Urinary bladder (tissue), 4 donors: Measurements from ENCODE around the gene TUBA1A. TPM values are rescaled to one million over a fixed set of nuclear protein-coding genes. Genes with fewer than 3 reads are reported as not detected.
"Not testable (repeated sequence)": the region's sequence is repeated elsewhere in the genome, so short reads cannot be mapped to it uniquely, and the experiment has no call there.

Source experiments
- DNase-seq: peaks from one replicate; pipeline ENCODE4 v3.0.0-alpha.2; 2015; ENCODE audit errors: extremely low spot score
- H3K27ac ChIP-seq: one replicate; pipeline ENCODE4 v1.5.1; 2013; ENCODE audit warnings: low read depth, mild to moderate bottlenecking, moderate library complexity
- H3K36me3 ChIP-seq: one replicate; pipeline ENCODE4 v1.6.1; 2013; ENCODE audit warnings: mild to moderate bottlenecking, moderate library complexity; ENCODE audit not compliant: insufficient read depth
- H3K4me1 ChIP-seq: one replicate; pipeline ENCODE4 v1.6.1; 2013; ENCODE audit warnings: mild to moderate bottlenecking, moderate library complexity; ENCODE audit not compliant: insufficient read depth
- H3K4me3 ChIP-seq: one replicate; pipeline ENCODE4 v1.5.1; 2013; ENCODE audit warnings: low read depth, low read length
- WGBS: extraction: QIAGEN DNeasy Blood & Tissue Kit; methylation state at CpG from one replicate; pipeline ENCODE4 v1.1.7; 2013; 5-methylcytosine and 5-hydroxymethylcytosine counted together
- polyA plus RNA-seq: library from polyadenylated mRNA; stranded (reverse); fragments of 200-250 nt; gene quantifications from one replicate; pipeline ENCODE4 v1.2.3, GENCODE V29; 2013
- total RNA-seq: library from RNA; depleted of rRNA; stranded (reverse); fragments of >200 nt; gene quantifications from one replicate; pipeline ENCODE4 v1.2.3, GENCODE V29; 2014
- donor health status: healthy with polysubstance abuse.
- donor health status: healthy.

TUBA1A gene
- total and polyA plus RNA-seq, 2 donors = 645 to 683 TPM

GRCh38 chr12:49220972-49221371 is 32.1 kb upstream of the TUBA1A start:
- Histone ChIP-seq H3K27ac (no peak overlapping the region), H3K36me3 (no peaks in the 10 kb centered on the region), H3K4me1 (no peaks in the 10 kb centered on the region), H3K4me3 (no peak overlapping the region)
- no peak for DNase-seq
- 87% methylated on average over 4 of the region's 4 CpGs for WGBS

GRCh38 chr12:49219417-49220026 is 30.6 kb upstream of the TUBA1A start:
- Histone ChIP-seq H3K36me3 (no peaks in the 10 kb centered on the region), H3K4me1 (no peaks in the 10 kb centered on the region), H3K4me3 (no peak overlapping the region), H3K27ac (no peak overlapping the region)
- WGBS = 94% methylated on average over 11 of the region's 11 CpGs
- no peak for DNase-seq

- H3K36me3 ChIP-seq = no peaks in the 10 kb centered on the region
- 91% methylated on average over 9 of the region's 9 CpGs for WGBS
- H3K27ac ChIP-seq = no peak overlapping the region
- no peaks in the 10 kb centered on the region for H3K4me1 ChIP-seq
- H3K4me3 ChIP-seq = no peak overlapping the region
- no peak for DNase-seq
These were observed 23.7 kb upstream of the TUBA1A start for GRCh38 chr12:49212572-49212971.

GRCh38 chr12:49210703-49211102 is 21.8 kb upstream of the TUBA1A start:
- not testable (repeated sequence) for H3K27ac ChIP-seq, H3K4me1 ChIP-seq, H3K4me3 ChIP-seq, DNase-seq, H3K36me3 ChIP-seq
- 95% methylated on average over 7 of the region's 7 CpGs for WGBS

GRCh38 chr12:49208676-49209075 is 19.8 kb upstream of the TUBA1A start:
- Histone ChIP-seq H3K4me1 (no peaks in the 10 kb centered on the region), H3K27ac (no peak overlapping the region), H3K4me3 (no peak overlapping the region), H3K36me3 (no peaks in the 10 kb centered on the region)
- WGBS = 84% methylated on average over 12 of the region's 12 CpGs
- no peak for DNase-seq

GRCh38 chr12:49208146-49208545 is 19.3 kb upstream of the TUBA1A start:
- H3K27ac ChIP-seq = no peak overlapping the region
- H3K36me3 ChIP-seq = no peaks in the 10 kb centered on the region
- DNase-seq = no peak
- no peak overlapping the region for H3K4me3 ChIP-seq
- H3K4me1 ChIP-seq = no peaks in the 10 kb centered on the region
- WGBS = 87% methylated on average over 1 of the region's 1 CpG

GRCh38 chr12:49206389-49206788 is 17.5 kb upstream of the TUBA1A start:
- H3K4me3 ChIP-seq = no peak overlapping the region
- H3K27ac ChIP-seq = no peak overlapping the region
- no peaks in the 10 kb centered on the region for H3K4me1 ChIP-seq
- no peaks in the 10 kb centered on the region for H3K36me3 ChIP-seq
- DNase-seq = no peak

- peak; percentile 72 for DNase-seq
- Histone ChIP-seq H3K27ac (peak overlapping the region; percentile 38), H3K36me3 (no peaks in the 10 kb centered on the region), H3K4me3 (no peak overlapping the region), H3K4me1 (no peaks in the 10 kb centered on the region)
- WGBS = 12% methylated on average over 4 of the region's 4 CpGs
These were observed 12.9 kb upstream of the TUBA1A start for GRCh38 chr12:49201595-49202295.

- H3K36me3 ChIP-seq = no peaks in the 10 kb centered on the region
- peak overlapping the region; percentile 38 for H3K27ac ChIP-seq
- peak; percentile 78 for DNase-seq
These were observed 12.2 kb upstream of the TUBA1A start for GRCh38 chr12:49200919-49201594.

GRCh38 chr12:49198431-49199155 is 9.7 kb upstream of the TUBA1A start:
- WGBS = 51% methylated on average over 11 of the region's 11 CpGs
- Histone ChIP-seq H3K4me1 (no peaks in the 10 kb centered on the region), H3K4me3 (no peak overlapping the region), H3K36me3 (no peaks in the 10 kb centered on the region), H3K27ac (peak overlapping the region; percentile 6)
- no peak for DNase-seq

More at GRCh38 chr12:49200919-49201594, 12.2 kb upstream of the TUBA1A start:
- 3% methylated on average over 4 of the region's 4 CpGs for WGBS
- H3K4me1 ChIP-seq = no peaks in the 10 kb centered on the region
- no peak overlapping the region for H3K4me3 ChIP-seq

GRCh38 chr12:49197256-49197655 is 8.4 kb upstream of the TUBA1A start:
- WGBS = 83% methylated on average over 5 of the region's 5 CpGs
- no peak overlapping the region for H3K4me3 ChIP-seq
- no peak overlapping the region for H3K27ac ChIP-seq
- H3K36me3 ChIP-seq = no peaks in the 10 kb centered on the region
- no peak for DNase-seq
- no peaks in the 10 kb centered on the region for H3K4me1 ChIP-seq

- no peaks in the 10 kb centered on the region for H3K36me3 ChIP-seq
- DNase-seq = no peak
- no peaks in the 10 kb centered on the region for H3K4me1 ChIP-seq
- H3K4me3 ChIP-seq = no peak overlapping the region
- no peak overlapping the region for H3K27ac ChIP-seq
- 78% methylated on average over 3 of the region's 3 CpGs for WGBS
These were observed 6.9 kb upstream of the TUBA1A start for GRCh38 chr12:49195736-49196135.

GRCh38 chr12:49193746-49194145 is 4.9 kb upstream of the TUBA1A start:
- DNase-seq = not testable (repeated sequence)
- WGBS = 96% methylated on average over 4 of the region's 4 CpGs

More at GRCh38 chr12:49193746-49194145, 4.9 kb upstream of the TUBA1A start:
- H3K4me3 ChIP-seq, H3K36me3 ChIP-seq, H3K4me1 ChIP-seq, H3K27ac ChIP-seq: not testable (repeated sequence)
